Mesenchymal stem cell (in vitro differentiated cells and primary cell): ENCODE data around the gene LBP. TPM values are rescaled to one million over a fixed set of nuclear protein-coding genes. Genes with fewer than 3 reads are reported as not detected.

Source experiments
- DNase-seq: peaks from one replicate; pipeline ENCODE4 v3.0.0-alpha.2; 2013
- H2AFZ ChIP-seq: one replicate; pipeline ENCODE4 v1.6.1; 2013; ENCODE audit warnings: low read depth, mild to moderate bottlenecking, control low read depth, inconsistent platforms, low read length, moderate library complexity
- H2AK5ac ChIP-seq: 2 replicates; pipeline ENCODE4 v1.6.1; 2013; ENCODE audit warnings: low read length, moderate library complexity, mild to moderate bottlenecking, inconsistent platforms; ENCODE audit not compliant: severe bottlenecking
- H2BK120ac ChIP-seq: one replicate; pipeline ENCODE4 v1.6.1; 2013; ENCODE audit warnings: low read depth, mild to moderate bottlenecking, inconsistent platforms, low read length, moderate library complexity
- H2BK12ac ChIP-seq, 2 experiments: one replicate each; pipeline ENCODE4 v1.6.1; 2013; ENCODE audit warnings: inconsistent platforms in 2 of 2, low read length in 2 of 2, mild to moderate bottlenecking in 2 of 2, moderate library complexity in 2 of 2, control low read depth in 1 of 2
- H2BK15ac ChIP-seq: one replicate; pipeline ENCODE4 v1.6.1; 2013; ENCODE audit warnings: mild to moderate bottlenecking, low read depth, inconsistent platforms; ENCODE audit not compliant: poor library complexity, severe bottlenecking
- H2BK5ac ChIP-seq: 2 replicates; pipeline ENCODE4 v1.6.1; 2013; ENCODE audit warnings: low read depth, mild to moderate bottlenecking, low read length, control low read depth, inconsistent platforms; ENCODE audit not compliant: poor library complexity, severe bottlenecking
- H3K14ac ChIP-seq, 2 experiments: one replicate each; pipeline ENCODE4 v1.6.1; 2013; ENCODE audit warnings: inconsistent platforms in 2 of 2, low read length in 2 of 2, control low read depth in 1 of 2, mild to moderate bottlenecking in 1 of 2, moderate library complexity in 1 of 2
- H3K18ac ChIP-seq, 2 experiments: one replicate each; pipeline ENCODE4 v1.6.1; 2013; ENCODE audit warnings: inconsistent platforms in 2 of 2, low read length in 2 of 2, control low read depth in 1 of 2, low read depth in 1 of 2, mild to moderate bottlenecking in 1 of 2
- H3K23ac ChIP-seq, 2 experiments: one replicate each; pipeline ENCODE4 v1.6.1; 2013; ENCODE audit warnings: inconsistent platforms in 2 of 2, low read length in 2 of 2, mild to moderate bottlenecking in 2 of 2, moderate library complexity in 2 of 2, control low read depth in 1 of 2
- H3K27ac ChIP-seq: 2 replicates; pipeline ENCODE4 v1.5.1; 2013; ENCODE audit warnings: mild to moderate bottlenecking, moderate library complexity, low read length, control low read depth, inconsistent platforms; ENCODE audit not compliant: poor library complexity, severe bottlenecking
- H3K27me3 ChIP-seq, 2 experiments: 2 replicates each; pipeline versions ENCODE4 v1.6.1 to v1.7.0; 2013; ENCODE audit warnings: low read length in 2 of 2, mild to moderate bottlenecking in 2 of 2, moderate library complexity in 2 of 2, control low read depth in 1 of 2, inconsistent platforms in 1 of 2; ENCODE audit not compliant: control insufficient read depth in 1 of 2, insufficient read depth in 1 of 2
- H3K36me3 ChIP-seq, 2 experiments: 2 replicates each; pipeline versions ENCODE4 v1.6.1 to v1.7.0; 2013; ENCODE audit warnings: low read length in 2 of 2, control low read depth in 1 of 2, inconsistent platforms in 1 of 2, low read depth in 1 of 2, mild to moderate bottlenecking in 1 of 2; ENCODE audit not compliant: insufficient read depth in 2 of 2, control insufficient read depth in 1 of 2
- H3K4ac ChIP-seq, 2 experiments: one replicate each; pipeline ENCODE4 v1.6.1; 2013; ENCODE audit warnings: inconsistent platforms in 2 of 2, low read length in 2 of 2, mild to moderate bottlenecking in 2 of 2, moderate library complexity in 2 of 2, control low read depth in 1 of 2, low read depth in 1 of 2
- H3K4me1 ChIP-seq: 2 replicates; pipeline ENCODE4 v1.6.1; 2013; ENCODE audit warnings: low read depth, low read length, control low read depth; ENCODE audit not compliant: control insufficient read depth, insufficient read depth
- H3K4me2 ChIP-seq: 2 replicates; pipeline ENCODE4 v1.6.1; 2013; ENCODE audit warnings: low read length, mild to moderate bottlenecking, inconsistent platforms; ENCODE audit not compliant: poor library complexity, severe bottlenecking
- H3K4me3 ChIP-seq, 2 experiments: 2 replicates each; pipeline versions ENCODE4 v1.5.1 to v1.7.0; 2013; ENCODE audit warnings: low read length in 2 of 2, mild to moderate bottlenecking in 2 of 2, control low read depth in 1 of 2, low read depth in 1 of 2; ENCODE audit not compliant: insufficient read depth in 1 of 2
- H3K79me1 ChIP-seq: replicated peaks from 2 replicates; pipeline ENCODE4 v1.6.1; 2013; ENCODE audit warnings: mild to moderate bottlenecking, control low read depth, low read length, inconsistent platforms; ENCODE audit not compliant: poor library complexity, severe bottlenecking
- H3K9ac ChIP-seq: 2 replicates; pipeline ENCODE4 v1.7.0; 2013; ENCODE audit warnings: mild to moderate bottlenecking, low read length, moderate library complexity
- H3K9me3 ChIP-seq: 2 replicates; pipeline ENCODE4 v1.7.0; 2013; ENCODE audit warnings: mild to moderate bottlenecking, low read length; ENCODE audit not compliant: control insufficient read depth
- H4K8ac ChIP-seq: one replicate; pipeline ENCODE4 v1.6.1; 2013; ENCODE audit warnings: inconsistent platforms, mild to moderate bottlenecking, low read length, moderate library complexity
- H4K91ac ChIP-seq: one replicate; pipeline ENCODE4 v1.6.1; 2013; ENCODE audit warnings: mild to moderate bottlenecking, low read length, inconsistent platforms
- WGBS: methylation state at CpG from one replicate; pipeline ENCODE4 v1.1.7; 2013; ENCODE audit warnings: mixed read lengths; 5-methylcytosine and 5-hydroxymethylcytosine counted together
- polyA plus RNA-seq, 2 experiments: library from polyadenylated mRNA; stranded (reverse); fragments of 200-250 nt; gene quantifications; one replicate each; pipeline ENCODE4 v1.2.3, GENCODE V29; 2013

LBP gene
- 0.08 TPM for polyA plus RNA-seq (2013, experiment 1 of 2)
- 0.12 TPM for polyA plus RNA-seq (2013, experiment 2 of 2)

DNA sequence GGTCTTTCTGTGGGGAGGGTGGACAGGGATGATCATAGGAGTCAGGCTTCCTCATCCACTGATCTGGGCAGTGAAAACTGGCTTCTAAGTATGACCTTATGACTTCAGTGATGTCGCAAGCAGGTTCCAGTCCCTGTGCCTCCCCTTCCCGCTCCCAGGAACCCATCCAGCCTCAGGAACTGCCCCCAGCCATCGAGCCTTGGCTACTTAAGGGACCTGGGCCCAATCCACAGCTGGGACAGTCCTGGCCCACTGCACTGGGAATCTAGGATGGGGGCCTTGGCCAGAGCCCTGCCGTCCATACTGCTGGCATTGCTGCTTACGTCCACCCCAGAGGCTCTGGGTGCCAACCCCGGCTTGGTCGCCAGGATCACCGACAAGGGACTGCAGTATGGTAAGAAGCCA lies at the start of gene LBP:
LBP (plus strand) TSS at position 236 of the 405 bp plus-strand sequence; CDS start at position 271, 35 bp downstream.
- Histone ChIP-seq H3K27ac (no peak within 1 kb of the TSS), H2BK120ac (no peak within 1 kb of the TSS), H3K27me3 (peaks cover 11 to 58% of the 10 kb centered on the region in 2 experiments), H3K9me3 (no peaks in the 10 kb centered on the region), H3K4me3 (no peak within 1 kb of the TSS), H3K14ac (no peak within 1 kb of the TSS), H4K8ac (no peak within 1 kb of the TSS), H3K36me3 (no peaks in the 10 kb centered on the region), H4K91ac (no peak within 1 kb of the TSS), H3K18ac (no peak within 1 kb of the TSS), H3K79me1 (no peaks in the 10 kb centered on the region), H2AK5ac (no peak within 1 kb of the TSS), H2BK5ac (no peak within 1 kb of the TSS), H3K4me2 (no peak within 1 kb of the TSS), H3K23ac (no peak within 1 kb of the TSS), H2BK12ac (no peak within 1 kb of the TSS), H3K9ac (peak within 1 kb of the TSS; percentile 14), H2AFZ (no peak within 1 kb of the TSS), H2BK15ac (no peak within 1 kb of the TSS), H3K4me1 (no peaks in the 10 kb centered on the region), H3K4ac (no peak within 1 kb of the TSS)
- DNase-seq: no peak
- 95% methylated on average over 8 of the region's 8 CpGs for WGBS

DNA sequence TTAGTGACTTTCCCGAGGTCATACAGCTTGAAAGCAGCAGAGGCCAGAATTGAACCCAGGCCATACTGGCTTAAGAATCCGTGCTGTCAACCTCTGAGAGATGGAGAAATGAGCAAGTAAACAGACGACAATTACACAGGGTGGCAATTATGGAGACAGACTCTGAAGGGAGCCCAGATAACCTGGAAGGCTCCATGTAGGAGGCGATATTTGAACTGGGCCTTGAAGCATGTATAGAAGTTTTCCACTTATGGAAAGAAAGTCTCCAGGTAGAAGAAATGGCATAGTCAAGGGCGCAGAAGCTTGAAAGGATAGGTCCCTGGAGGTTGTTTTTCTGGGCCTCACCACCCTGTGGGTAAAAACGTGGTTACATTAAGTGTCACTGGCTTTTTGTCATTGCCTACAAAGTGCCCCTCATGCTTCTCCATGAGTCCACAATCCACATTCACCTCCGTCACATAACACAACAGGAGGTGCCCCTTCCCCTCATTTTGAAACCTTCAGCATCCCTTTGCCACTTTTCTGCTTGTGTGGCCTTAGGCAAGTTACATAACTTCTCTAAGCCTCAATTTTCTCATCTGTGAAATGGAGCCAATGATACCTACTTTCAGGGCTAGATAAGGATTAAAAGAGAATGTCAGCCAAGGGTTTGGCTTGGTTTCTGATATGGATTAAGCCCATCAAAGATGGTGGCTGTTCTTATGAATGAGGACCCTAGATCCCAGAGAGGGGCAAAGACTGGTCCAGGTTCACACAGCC lies 48.2 kb upstream of the LBP start:
- H3K27ac ChIP-seq: no peak overlapping the region
- H3K23ac ChIP-seq: no peak overlapping the region
- no peak overlapping the region for H2BK120ac ChIP-seq
- no peak overlapping the region for H3K4me2 ChIP-seq
- H3K27me3 ChIP-seq: peaks cover 6 to 74% of the 10 kb centered on the region in 2 experiments
- H3K14ac ChIP-seq: no peak overlapping the region
- H3K79me1 ChIP-seq: no peaks in the 10 kb centered on the region
- H3K18ac ChIP-seq: no peak overlapping the region
- H2AFZ ChIP-seq: no peak overlapping the region
- H3K4me3 ChIP-seq: no peak overlapping the region
- no peak overlapping the region for H4K8ac ChIP-seq
- H3K4ac ChIP-seq: no peak overlapping the region
- H2BK12ac ChIP-seq: no peak overlapping the region
- no peaks in the 10 kb centered on the region for H3K9me3 ChIP-seq
- H3K9ac ChIP-seq: peak overlapping the region; percentile 74
- H2BK15ac ChIP-seq: no peak overlapping the region
- H2BK5ac ChIP-seq: no peak overlapping the region
- WGBS: 88% methylated on average over 7 of the region's 7 CpGs
- H3K36me3 ChIP-seq: no peaks in the 10 kb centered on the region
- DNase-seq: no peak
- H4K91ac ChIP-seq: no peak overlapping the region
- H3K4me1 ChIP-seq: peaks cover 2% of the 10 kb centered on the region
- no peak overlapping the region for H2AK5ac ChIP-seq

- WGBS: 90% methylated on average over 13 of the region's 13 CpGs
- Histone ChIP-seq H2AK5ac (no peak overlapping the region), H3K27me3 (peaks cover 6 to 72% of the 10 kb centered on the region in 2 experiments), H2BK120ac (no peak overlapping the region), H4K8ac (peak overlapping the region; percentile 53), H4K91ac (no peak overlapping the region), H3K9ac (peak overlapping the region; percentile 74), H2BK12ac (no peak overlapping the region), H3K4me3 (no peak overlapping the region), H3K4ac (no peak overlapping the region), H3K79me1 (no peaks in the 10 kb centered on the region), H3K18ac (no peak overlapping the region), H3K4me1 (peaks cover 2% of the 10 kb centered on the region), H3K9me3 (no peaks in the 10 kb centered on the region), H3K23ac (no peak overlapping the region), H3K14ac (no peak overlapping the region), H3K27ac (no peak overlapping the region), H2AFZ (no peak overlapping the region), H2BK15ac (peak overlapping the region; percentile 33), H3K36me3 (no peaks in the 10 kb centered on the region), H2BK5ac (no peak overlapping the region), H3K4me2 (no peak overlapping the region)
- no peak for DNase-seq
Observed at GRCh38 chr20:38298768-38299288, 47.5 kb upstream of the LBP start.

DNA sequence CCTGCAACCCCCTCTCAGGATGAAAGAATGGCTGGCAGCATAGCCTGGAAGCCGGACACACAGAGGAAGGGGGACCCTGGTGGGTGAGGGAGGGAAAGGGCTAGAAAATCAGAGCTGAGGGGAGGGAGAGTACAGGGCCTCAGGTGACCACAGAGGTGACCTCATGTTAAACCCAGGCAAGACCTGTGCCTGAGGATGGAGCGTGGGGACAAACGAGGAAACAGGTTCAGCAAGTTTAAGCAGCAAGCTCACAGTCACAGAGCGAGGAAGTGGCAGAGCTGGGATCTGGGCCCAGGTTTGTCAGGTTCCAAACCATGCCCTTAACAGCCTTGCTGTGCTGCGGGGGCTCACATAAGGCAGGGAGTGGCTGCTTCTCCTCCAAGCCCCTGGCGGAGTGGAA lies 46.3 kb upstream of the LBP start:
- Histone ChIP-seq H3K36me3 (no peaks in the 10 kb centered on the region), H2BK15ac (no peak overlapping the region), H3K4me3 (no peak overlapping the region), H3K4ac (no peak overlapping the region), H3K79me1 (no peaks in the 10 kb centered on the region), H3K23ac (no peak overlapping the region), H4K91ac (no peak overlapping the region), H3K4me1 (peaks cover 3% of the 10 kb centered on the region), H3K4me2 (no peak overlapping the region), H3K9me3 (no peaks in the 10 kb centered on the region), H2BK5ac (no peak overlapping the region), H3K14ac (no peak overlapping the region), H3K27ac (no peak overlapping the region), H2AK5ac (no peak overlapping the region), H3K18ac (no peak overlapping the region), H2BK12ac (no peak overlapping the region), H2AFZ (no peak overlapping the region), H3K9ac (no peak overlapping the region), H3K27me3 (peaks cover 4 to 70% of the 10 kb centered on the region in 2 experiments), H2BK120ac (no peak overlapping the region), H4K8ac (no peak overlapping the region)
- 78% methylated on average over 6 of the region's 6 CpGs for WGBS
- no peak for DNase-seq
